NCI-H2029 treated with DMSO at 0.1 percent for 48 hours (cell line): Measurements from ENCODE around the gene IFFO2.
A peak's percentile ranks its signal among the peaks of the same experiment; 100 is the strongest.
"Not testable (repeated sequence)": the region's sequence is repeated elsewhere in the genome, so short reads cannot be mapped to it uniquely, and the experiment has no call there.

Experiments used
- DNase-seq: peaks from one replicate; lab custom pipeline; 2025; lab: John Stamatoyannopoulos, UW

The IFFO2 gene

GRCh38 chr1:18893120-18893519, 63.4 kb downstream of the IFFO2 start:
- no peak for DNase-seq

- not testable (repeated sequence) for DNase-seq
These were observed 64.6 kb downstream of the IFFO2 start for GRCh38 chr1:18891858-18892257.

- DNase-seq, result no peak
These were observed 65.1 kb downstream of the IFFO2 start for GRCh38 chr1:18891426-18891780.

- DNase-seq, result no peak
These were observed 65.6 kb downstream of the IFFO2 start for GRCh38 chr1:18890706-18891425.

- DNase-seq, result no peak
These were observed 70.5 kb downstream of the IFFO2 start for GRCh38 chr1:18886003-18886335.

- DNase-seq, result no peak
These were observed 71.0 kb downstream of the IFFO2 start for GRCh38 chr1:18885311-18886002.

- no peak for DNase-seq
These were observed 71.7 kb downstream of the IFFO2 start for GRCh38 chr1:18884727-18885126.

- DNase-seq, result no peak
These were observed 72.1 kb downstream of the IFFO2 start for GRCh38 chr1:18884419-18884717.

GRCh38 chr1:18883636-18884418, 72.6 kb downstream of the IFFO2 start:
- DNase-seq, result peak; percentile 33

GRCh38 chr1:18883079-18883478, 73.4 kb downstream of the IFFO2 start:
- no peak for DNase-seq

- no peak for DNase-seq
These were observed 74.0 kb downstream of the IFFO2 start for GRCh38 chr1:18882486-18882885.

- DNase-seq, result no peak
These were observed 74.6 kb downstream of the IFFO2 start for GRCh38 chr1:18881642-18882431.

- DNase-seq, result no peak
These were observed 75.3 kb downstream of the IFFO2 start for GRCh38 chr1:18881164-18881563.

- DNase-seq, result no peak
These were observed 75.9 kb downstream of the IFFO2 start for GRCh38 chr1:18880585-18880984.

- DNase-seq, result no peak
These were observed 76.6 kb downstream of the IFFO2 start for GRCh38 chr1:18879791-18880309.

GRCh38 chr1:18879215-18879790, 77.2 kb downstream of the IFFO2 start:
- no peak for DNase-seq

- no peak for DNase-seq
These were observed 77.8 kb downstream of the IFFO2 start for GRCh38 chr1:18878538-18879214.

GRCh38 chr1:18877282-18877681, 79.2 kb downstream of the IFFO2 start:
- DNase-seq, result no peak

- DNase-seq, result no peak
These were observed 80.3 kb downstream of the IFFO2 start for GRCh38 chr1:18876210-18876609.

- DNase-seq, result no peak
These were observed 80.7 kb downstream of the IFFO2 start for GRCh38 chr1:18875796-18876128.

GRCh38 chr1:18875107-18875795, 81.2 kb downstream of the IFFO2 start:
- DNase-seq, result peak; percentile 41
